Sigmoid colon (tissue), 7 donors: ENCODE results near the gene SYNJ1. TPM values are rescaled to one million over a fixed set of nuclear protein-coding genes. Genes with fewer than 3 reads are reported as not detected.

Experiments
- DNase-seq: peaks from one replicate; pipeline ENCODE4 v3.0.0-alpha.2; 2019
- H3K27ac ChIP-seq, 4 donors: fragments of 200-600 bp; sonication (generic); one replicate each; pipeline ENCODE4 v1.5.1; 2016 to 2019; ENCODE audit warnings: mild to moderate bottlenecking in 1 of 4
- H3K27me3 ChIP-seq, 3 donors: fragments of 200-600 bp; sonication (generic); one replicate each; pipeline ENCODE4 v1.5.1; 2019; ENCODE audit warnings: mild to moderate bottlenecking in 1 of 3
- H3K36me3 ChIP-seq, 4 donors: fragments of 200-600 bp; sonication (generic); one replicate each; pipeline ENCODE4 v1.5.1; 2016 to 2019
- H3K4me1 ChIP-seq, 4 donors: fragments of 200-600 bp; sonication (generic); one replicate each; pipeline ENCODE4 v1.5.1; 2017 to 2019
- H3K4me3 ChIP-seq, 4 donors: fragments of 200-600 bp; sonication (generic); one replicate each; pipeline ENCODE4 v1.5.1; 2017 to 2019; ENCODE audit warnings: mild to moderate bottlenecking in 2 of 4, moderate library complexity in 1 of 4
- H3K9me3 ChIP-seq, 4 donors: fragments of 200-600 bp in 3 of 4; sonication (generic) in 3 of 4; one replicate each; pipeline versions ENCODE4 v1.5.1 to v1.6.1; 2013 to 2019
- CTCF ChIP-seq, 4 experiments: fragments of 450-650 bp in 3 of 4; fragments of 200-600 bp in 1 of 4; IDR thresholded peaks; one replicate each; pipeline ENCODE4 v1.5.1; 2016 to 2019; ENCODE audit warnings: antibody characterized with exemption in 4 of 4, mild to moderate bottlenecking in 3 of 4, moderate library complexity in 2 of 4
- EP300 ChIP-seq, 4 donors: sonication (generic); formaldehyde crosslinking; IDR thresholded peaks; one replicate each; pipeline ENCODE4 v1.6.1; 2017; ENCODE audit warnings: antibody characterized with exemption in 4 of 4
- POLR2A ChIP-seq, 2 donors: fragments of 450-650 bp; IDR thresholded peaks; one replicate each; pipeline ENCODE4 v1.6.1; 2016; ENCODE audit warnings: antibody characterized with exemption in 2 of 2, mild to moderate bottlenecking in 2 of 2, moderate library complexity in 2 of 2
- POLR2AphosphoS5 ChIP-seq, 4 donors: sonication (generic); formaldehyde crosslinking; IDR thresholded peaks; one replicate each; pipeline ENCODE4 v1.6.1; 2017; ENCODE audit warnings: antibody characterized with exemption in 4 of 4
- WGBS, 2 donors: extraction: QIAGEN DNeasy Blood & Tissue Kit; methylation state at CpG; one replicate each; pipeline ENCODE4 v1.1.7; 2013; 5-methylcytosine and 5-hydroxymethylcytosine counted together
- intact Hi-C: fragments of 100-400 bp; cut with DNase I; formaldehyde crosslinking; loops from one replicate; pipeline ENCODE4 v1.15.1; 2023
- polyA plus RNA-seq, 3 donors: library from polyadenylated mRNA; stranded (reverse); fragments of 200-250 nt; gene quantifications; one replicate each; pipeline ENCODE4 v1.2.3, GENCODE V29; 2013
- total RNA-seq, 4 donors: library from RNA; depleted of rRNA; stranded (reverse); fragments of >200 nt; gene quantifications; one replicate each; pipeline ENCODE4 v1.1.0, GENCODE V29; 2016
- donor health status: healthy with polysubstance abuse.
- donor health status: Bipolar disorder and iron deficiency.
- donor health status: healthy.

Gene SYNJ1
- total and polyA plus RNA-seq, 7 donors, result 3.7 to 12.0 (median 5.1) TPM

DNA sequence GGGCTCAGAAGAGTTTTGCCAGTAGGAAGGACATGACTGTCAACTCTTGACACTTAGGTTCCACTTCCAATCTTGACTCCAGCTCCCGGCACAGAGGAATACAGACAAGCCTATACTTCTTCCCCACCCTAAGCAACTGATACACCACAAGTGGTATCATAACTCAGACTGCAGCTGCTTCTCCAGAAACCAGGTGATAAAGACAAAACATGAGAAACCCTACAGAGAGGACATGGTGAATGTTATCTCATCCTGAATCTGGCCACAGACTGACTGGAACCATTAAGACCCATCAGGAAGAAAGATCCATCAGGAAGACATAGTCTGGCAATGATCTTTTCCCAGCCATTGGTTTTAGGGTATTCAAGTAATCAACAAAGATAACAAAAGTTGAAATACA is 30.0 kb upstream of the SYNJ1 start:
- Histone ChIP-seq H3K4me3 (no peak overlapping the region), H3K4me1 (no peaks in the 10 kb centered on the region), H3K27me3 (no peaks in the 10 kb centered on the region), H3K27ac (no peak overlapping the region), H3K9me3 (no peaks in the 10 kb centered on the region), H3K36me3 (peaks cover 36 to 95% (median 44%) of the 10 kb centered on the region in 4 donors)
- TF ChIP-seq EP300 (IDR thresholded peaks at IDR 0.05) (no peak), POLR2AphosphoS5 (IDR thresholded peaks at IDR 0.05) (no peak), CTCF (IDR thresholded peaks at IDR 0.05) (no peak), POLR2A (IDR thresholded peaks at IDR 0.05) (no peak)
- DNase-seq, result no peak
- intact Hi-C loops, result no loop called here
- 90 to 93% methylated on average over 1 of the region's 1 CpG for WGBS, 2 donors

GRCh38 chr21:32756096-32756495 is 28.3 kb upstream of the SYNJ1 start:
- no peak for DNase-seq
- Histone ChIP-seq H3K4me1 (no peaks in the 10 kb centered on the region), H3K9me3 (no peaks in the 10 kb centered on the region), H3K27me3 (no peaks in the 10 kb centered on the region), H3K27ac (no peak overlapping the region), H3K36me3 (peaks cover 32 to 95% (median 36%) of the 10 kb centered on the region in 4 donors), H3K4me3 (no peak overlapping the region)
- no peak for TF ChIP-seq EP300 (IDR thresholded peaks at IDR 0.05)
- no peak for TF ChIP-seq CTCF (IDR thresholded peaks at IDR 0.05)
- no peak for TF ChIP-seq POLR2AphosphoS5 (IDR thresholded peaks at IDR 0.05)
- no peak for TF ChIP-seq POLR2A (IDR thresholded peaks at IDR 0.05)
- intact Hi-C loops, result no loop called here
- WGBS, 2 donors, result 95 to 97% methylated on average over 1 of the region's 1 CpG

- Histone ChIP-seq H3K4me1 (no peaks in the 10 kb centered on the region), H3K4me3 (no peak overlapping the region), H3K9me3 (no peaks in the 10 kb centered on the region), H3K36me3 (peaks cover 19 to 95% (median 33%) of the 10 kb centered on the region in 4 donors), H3K27me3 (no peaks in the 10 kb centered on the region), H3K27ac (no peak overlapping the region)
- intact Hi-C loops, result no loop called here
- DNase-seq, result no peak
- 92 to 94% methylated on average over 6 of the region's 6 CpGs for WGBS, 2 donors
- TF ChIP-seq POLR2AphosphoS5 (IDR thresholded peaks at IDR 0.05) (no peak), POLR2A (IDR thresholded peaks at IDR 0.05) (no peak), CTCF (IDR thresholded peaks at IDR 0.05) (no peak), EP300 (IDR thresholded peaks at IDR 0.05) (no peak)
These were observed 26.2 kb upstream of the SYNJ1 start for GRCh38 chr21:32753818-32754585.

DNA sequence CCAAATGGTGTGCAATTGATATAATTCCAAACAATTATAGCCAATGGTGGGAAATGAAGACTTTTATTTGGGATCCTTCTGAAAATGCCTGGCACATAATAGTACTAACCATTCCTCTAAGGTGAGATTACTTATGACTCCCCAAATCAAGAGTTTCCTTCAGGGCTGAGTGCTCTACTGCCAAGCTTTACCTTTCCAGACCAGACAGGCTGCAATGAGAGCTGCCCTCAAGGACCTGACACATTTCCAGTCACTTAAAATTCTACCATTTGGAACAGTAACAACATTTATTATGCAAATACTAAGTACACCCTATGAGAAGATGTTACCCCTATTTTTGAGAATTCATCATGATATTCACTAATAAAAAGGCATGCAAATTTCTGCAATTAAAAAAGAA is 22.6 kb upstream of the SYNJ1 start:
- no peak for TF ChIP-seq POLR2A (IDR thresholded peaks at IDR 0.05)
- no peak for TF ChIP-seq CTCF (IDR thresholded peaks at IDR 0.05)
- no peak for TF ChIP-seq EP300 (IDR thresholded peaks at IDR 0.05)
- TF ChIP-seq POLR2AphosphoS5 (IDR thresholded peaks at IDR 0.05), result no peak
- H3K36me3 ChIP-seq, result peaks cover 21 to 96% (median 42%) of the 10 kb centered on the region in 4 donors
- DNase-seq, result no peak
- H3K27me3 ChIP-seq, result no peaks in the 10 kb centered on the region
- no peak overlapping the region for H3K4me3 ChIP-seq
- intact Hi-C loops, result no loop called here
- H3K27ac ChIP-seq, result no peak overlapping the region
- H3K4me1 ChIP-seq, result no peaks in the 10 kb centered on the region
- H3K9me3 ChIP-seq, result no peaks in the 10 kb centered on the region

GRCh38 chr21:32749662-32750061 is 21.8 kb upstream of the SYNJ1 start:
- H3K27me3 ChIP-seq, result no peaks in the 10 kb centered on the region
- no peak overlapping the region for H3K4me3 ChIP-seq
- H3K9me3 ChIP-seq, result no peaks in the 10 kb centered on the region
- no peak overlapping the region for H3K27ac ChIP-seq
- TF ChIP-seq POLR2AphosphoS5 (IDR thresholded peaks at IDR 0.05), result no peak
- TF ChIP-seq EP300 (IDR thresholded peaks at IDR 0.05), result no peak
- no peak for TF ChIP-seq CTCF (IDR thresholded peaks at IDR 0.05)
- no peak for TF ChIP-seq POLR2A (IDR thresholded peaks at IDR 0.05)
- H3K36me3 ChIP-seq, result peaks cover 17 to 96% (median 41%) of the 10 kb centered on the region in 4 donors
- intact Hi-C loops, result no loop called here
- no peak for DNase-seq
- no peaks in the 10 kb centered on the region for H3K4me1 ChIP-seq
